ENCODE results near the gene CD247.

- TF ChIP-seq CTCF (IDR thresholded peaks at IDR 0.05; ENCODE audit: low read depth, low read length) (no peak), POLR2A (IDR thresholded peaks at IDR 0.05; ENCODE audit: extremely low read depth, insufficient read length) (no peak), MYC (IDR thresholded peaks at IDR 0.05; ENCODE audit: low read depth, low read length) (no peak)
These were observed 8.5 kb upstream of the CD247 start for GRCh38 chr1:167526667-167527383.

Data from NB4 (cell line).